Activated T-helper 2 cell treated with anti-CD3 and anti-CD28 coated beads, Interferon-gamma antibody, Interleukin-2, Interleukin-4, amounts not matched to agents 10 μg/mL and 5 μg/mL and 100 μg/mL, durations not matched to agents 14 hours and 24 hours and 36 hours (primary cell): ENCODE results near the gene BOD1. TPM values are rescaled to one million over a fixed set of nuclear protein-coding genes. Genes with fewer than 3 reads are reported as not detected.

Source experiments
- DNase-seq: peaks from one replicate; pipeline ENCODE4 v3.0.0; 2021; ENCODE audit warnings: low spot score
- H3K27ac Mint-ChIP-seq: one replicate; pipeline ENCODE4 v1.8.0; 2021; ENCODE audit warnings: mixed read lengths
- H3K27me3 Mint-ChIP-seq: one replicate; pipeline ENCODE4 v1.8.0; 2021; ENCODE audit warnings: low read depth, mixed read lengths
- H3K36me3 Mint-ChIP-seq: one replicate; pipeline ENCODE4 v1.8.0; 2021; ENCODE audit warnings: low read depth, mixed read lengths
- H3K4me1 Mint-ChIP-seq: one replicate; pipeline ENCODE4 v1.8.0; 2021; ENCODE audit warnings: low read depth, mixed read lengths
- H3K4me3 Mint-ChIP-seq: one replicate; pipeline ENCODE4 v1.8.0; 2021; ENCODE audit warnings: low read depth, mild to moderate bottlenecking, moderate library complexity, mixed read lengths
- H3K9me3 Mint-ChIP-seq: one replicate; pipeline ENCODE4 v1.8.0; 2021; ENCODE audit warnings: mixed read lengths
- intact Hi-C: fragments of 100-400 bp; cut with micrococcal nuclease; formaldehyde crosslinking; loops from one replicate; pipeline ENCODE4 v1.15.1; 2023
- total RNA-seq: library from RNA; stranded (reverse); gene quantifications from 2 replicates; pipeline ENCODE4 v1.2.3, GENCODE V29; 2022

The BOD1 gene
- total RNA-seq, 1 donor from 2014 or later = 32.3 TPM

GRCh38 chr5:173622183-173623047, 6.0 kb upstream of the BOD1 start:
- intact Hi-C loops = no loop called here
- Mint-ChIP-seq H3K4me3 (no peak overlapping the region), H3K27me3 (no peaks in the 10 kb centered on the region), H3K36me3 (no peaks in the 10 kb centered on the region), H3K27ac (no peak overlapping the region), H3K9me3 (no peaks in the 10 kb centered on the region), H3K4me1 (peaks cover 4% of the 10 kb centered on the region)
- no peak for DNase-seq

- intact Hi-C loops = no loop called here
- peaks cover 11% of the 10 kb centered on the region for H3K4me1 Mint-ChIP-seq
Observed at GRCh38 chr5:173620784-173621183, 4.3 kb upstream of the BOD1 start.

GRCh38 chr5:173618927-173619519, 2.6 kb upstream of the BOD1 start:
- H3K4me3 Mint-ChIP-seq = no peak overlapping the region
- intact Hi-C loops = loop anchor here (1.0 to 5.0 kb wide), 3 partner anchors 306 to 693 kb away; no protein-coding TSS in a partner anchor
- peaks cover 8% of the 10 kb centered on the region for H3K36me3 Mint-ChIP-seq
- H3K27me3 Mint-ChIP-seq = no peaks in the 10 kb centered on the region
- DNase-seq = peak; percentile 20
- H3K4me1 Mint-ChIP-seq = peaks cover 29% of the 10 kb centered on the region
- H3K9me3 Mint-ChIP-seq = no peaks in the 10 kb centered on the region
- H3K27ac Mint-ChIP-seq = no peak overlapping the region

More at GRCh38 chr5:173620784-173621183, 4.3 kb upstream of the BOD1 start:
- Mint-ChIP-seq H3K9me3 (no peaks in the 10 kb centered on the region), H3K27me3 (no peaks in the 10 kb centered on the region), H3K36me3 (peaks cover under 1% of the 10 kb centered on the region), H3K27ac (no peak overlapping the region), H3K4me3 (no peak overlapping the region)
- no peak for DNase-seq

DNA sequence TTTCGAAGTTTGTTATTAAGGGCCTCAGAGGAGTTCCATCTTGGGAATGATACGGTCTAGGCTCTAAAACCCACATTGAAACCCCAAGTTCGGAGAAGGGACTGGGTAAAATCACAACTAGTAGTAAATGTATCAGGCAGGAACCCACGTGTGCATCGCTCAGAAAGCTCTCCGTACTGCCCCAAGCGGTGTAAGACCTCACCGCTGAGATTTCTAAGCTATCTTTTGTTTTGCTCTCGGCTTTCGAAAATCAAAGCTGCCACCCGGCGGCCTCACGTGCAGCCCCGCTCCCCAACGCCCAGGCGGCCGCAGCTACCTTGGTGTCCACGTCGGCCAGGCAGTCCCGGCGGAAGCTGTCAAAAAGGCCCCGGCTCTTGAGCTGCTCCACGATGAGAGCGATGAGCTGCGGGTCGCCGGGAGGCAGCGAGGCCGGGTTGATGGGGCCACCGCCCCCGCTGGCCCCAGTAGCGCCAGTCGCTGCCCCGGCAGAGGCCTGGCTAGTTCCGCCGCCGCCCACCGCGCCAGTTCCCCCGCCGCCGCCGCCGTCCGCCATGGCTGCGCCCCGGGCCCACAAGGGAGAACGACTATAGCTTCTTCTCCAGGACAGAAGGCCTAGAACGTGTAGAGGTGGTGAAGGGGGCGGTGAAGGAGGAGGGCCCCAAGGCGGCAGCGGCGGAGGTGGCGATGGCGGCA, 420 bp downstream of the BOD1 start:
- no peaks in the 10 kb centered on the region for H3K27me3 Mint-ChIP-seq

DNA sequence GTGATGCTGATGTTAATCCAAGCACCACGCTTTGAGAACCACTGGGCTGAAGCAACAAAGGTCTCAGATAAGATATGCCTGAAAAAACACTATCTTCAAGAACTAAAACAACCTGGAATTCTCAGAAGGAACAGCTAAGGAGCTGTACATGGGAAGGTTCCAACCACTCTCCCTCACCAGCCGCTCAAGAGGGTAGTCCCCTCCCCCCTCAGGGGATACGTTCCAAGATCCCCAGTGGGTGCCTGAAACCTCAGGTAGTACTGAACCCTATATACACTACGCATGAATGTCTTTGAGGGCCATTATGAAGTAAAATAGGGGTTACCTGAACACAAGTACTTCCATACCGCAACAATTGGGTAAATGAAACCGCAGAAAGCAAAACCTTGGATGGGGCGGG, 1.9 kb downstream of the BOD1 start:
- H3K27ac Mint-ChIP-seq = no peak overlapping the region
- peaks cover 29% of the 10 kb centered on the region for H3K36me3 Mint-ChIP-seq
- H3K4me1 Mint-ChIP-seq = peaks cover 31% of the 10 kb centered on the region
- H3K27me3 Mint-ChIP-seq = no peaks in the 10 kb centered on the region
- H3K4me3 Mint-ChIP-seq = peak overlapping the region; percentile 90
- H3K9me3 Mint-ChIP-seq = no peaks in the 10 kb centered on the region
- intact Hi-C loops = no loop called here
- no peak for DNase-seq

More for the DNA sequence above, 420 bp downstream of the BOD1 start:
- DNase-seq = peak; percentile 61
- Mint-ChIP-seq H3K4me1 (peaks cover 31% of the 10 kb centered on the region), H3K9me3 (no peaks in the 10 kb centered on the region), H3K4me3 (peak overlapping the region; percentile 90), H3K27ac (peak overlapping the region; percentile 88), H3K36me3 (peaks cover 19% of the 10 kb centered on the region)
- intact Hi-C loops = loop anchor here (1.0 to 5.0 kb wide), 7 partner anchors 21 to 1901 kb away; partner anchors contain the start of genes BNIP1, CPEB4 and CREBRF

DNA sequence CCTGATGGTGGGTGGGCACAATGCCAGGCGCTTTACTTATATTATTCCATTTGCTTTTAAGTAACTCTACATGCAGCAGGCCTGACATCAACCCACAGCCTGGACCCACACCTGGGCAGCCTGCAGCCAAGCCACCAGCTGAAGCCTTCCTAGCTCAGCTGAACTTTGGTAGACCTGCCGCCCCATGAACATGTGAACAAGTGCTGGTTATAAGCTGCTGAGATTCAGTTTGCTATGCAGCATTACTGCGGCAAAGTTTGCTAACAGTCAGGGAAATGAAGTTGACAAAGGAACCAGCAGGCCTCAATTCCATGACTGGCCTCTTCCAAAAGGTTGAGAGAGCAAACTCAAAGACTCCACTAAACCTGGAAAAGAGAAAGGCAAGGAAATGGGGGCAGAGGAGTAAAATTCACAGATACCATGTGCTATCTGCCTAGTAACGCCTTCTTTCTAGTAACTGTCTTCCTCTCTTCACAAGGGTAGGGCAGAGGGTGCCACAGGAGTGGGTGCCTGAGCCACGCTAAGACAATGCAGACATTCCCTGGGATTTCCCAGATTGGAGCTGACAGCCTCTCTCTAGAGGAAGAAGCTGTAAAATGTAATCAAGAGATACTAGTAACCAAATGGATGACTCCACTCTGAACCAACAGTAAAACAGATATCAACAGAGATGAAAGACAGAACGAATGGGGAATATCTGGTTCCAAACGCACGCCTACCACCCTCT, 2.9 kb downstream of the BOD1 start:
- Mint-ChIP-seq H3K4me3 (no peak overlapping the region), H3K36me3 (peaks cover 39% of the 10 kb centered on the region), H3K9me3 (no peaks in the 10 kb centered on the region), H3K27ac (no peak overlapping the region), H3K27me3 (no peaks in the 10 kb centered on the region), H3K4me1 (peaks cover 28% of the 10 kb centered on the region)
- no peak for DNase-seq
- intact Hi-C loops = no loop called here

- intact Hi-C loops = no loop called here
- H3K27me3 Mint-ChIP-seq = no peaks in the 10 kb centered on the region
- no peak overlapping the region for H3K27ac Mint-ChIP-seq
- no peaks in the 10 kb centered on the region for H3K9me3 Mint-ChIP-seq
- peaks cover 28% of the 10 kb centered on the region for H3K4me1 Mint-ChIP-seq
- no peak for DNase-seq
- peaks cover 46% of the 10 kb centered on the region for H3K36me3 Mint-ChIP-seq
- H3K4me3 Mint-ChIP-seq = no peak overlapping the region
Observed at GRCh38 chr5:173612948-173613347, 3.5 kb downstream of the BOD1 start.

- Mint-ChIP-seq H3K36me3 (peaks cover 56% of the 10 kb centered on the region), H3K9me3 (no peaks in the 10 kb centered on the region), H3K4me3 (no peak overlapping the region), H3K4me1 (peaks cover 21% of the 10 kb centered on the region), H3K27me3 (no peaks in the 10 kb centered on the region), H3K27ac (no peak overlapping the region)
- DNase-seq = no peak
- intact Hi-C loops = no loop called here
Observed at GRCh38 chr5:173611706-173612105, 4.7 kb downstream of the BOD1 start.

- intact Hi-C loops = no loop called here
- DNase-seq = no peak
- peaks cover 40% of the 10 kb centered on the region for H3K36me3 Mint-ChIP-seq
Observed at GRCh38 chr5:173604141-173604540, 12.3 kb downstream of the BOD1 start.

DNA sequence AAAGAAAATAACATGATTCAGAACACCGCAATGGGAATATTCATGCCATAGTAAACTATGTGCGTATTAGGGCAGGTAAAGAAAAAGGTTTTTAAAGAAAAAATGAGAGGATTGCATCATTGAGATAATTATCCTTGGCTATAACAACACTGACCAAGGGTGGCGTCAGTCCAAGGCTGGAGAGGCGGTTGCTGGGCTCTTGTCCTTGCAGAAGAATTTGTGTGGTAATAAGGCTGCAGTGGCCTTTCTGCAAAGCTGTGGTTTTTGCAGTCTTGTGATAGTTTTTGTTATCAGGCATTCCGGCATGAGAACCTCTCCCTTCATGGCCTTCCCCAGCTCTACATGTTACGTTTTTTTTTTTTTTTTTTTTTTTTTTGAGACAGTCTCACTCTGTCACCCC, 14.0 kb downstream of the BOD1 start:
- Mint-ChIP-seq H3K4me3 (no peak overlapping the region), H3K27me3 (no peaks in the 10 kb centered on the region), H3K36me3 (peaks cover 25% of the 10 kb centered on the region), H3K27ac (no peak overlapping the region), H3K9me3 (no peaks in the 10 kb centered on the region), H3K4me1 (no peaks in the 10 kb centered on the region)
- intact Hi-C loops = no loop called here
- DNase-seq = no peak

More at GRCh38 chr5:173604141-173604540, 12.3 kb downstream of the BOD1 start:
- no peaks in the 10 kb centered on the region for H3K27me3 Mint-ChIP-seq
- no peak overlapping the region for H3K27ac Mint-ChIP-seq
- no peaks in the 10 kb centered on the region for H3K9me3 Mint-ChIP-seq
- no peaks in the 10 kb centered on the region for H3K4me1 Mint-ChIP-seq
- H3K4me3 Mint-ChIP-seq = no peak overlapping the region

DNA sequence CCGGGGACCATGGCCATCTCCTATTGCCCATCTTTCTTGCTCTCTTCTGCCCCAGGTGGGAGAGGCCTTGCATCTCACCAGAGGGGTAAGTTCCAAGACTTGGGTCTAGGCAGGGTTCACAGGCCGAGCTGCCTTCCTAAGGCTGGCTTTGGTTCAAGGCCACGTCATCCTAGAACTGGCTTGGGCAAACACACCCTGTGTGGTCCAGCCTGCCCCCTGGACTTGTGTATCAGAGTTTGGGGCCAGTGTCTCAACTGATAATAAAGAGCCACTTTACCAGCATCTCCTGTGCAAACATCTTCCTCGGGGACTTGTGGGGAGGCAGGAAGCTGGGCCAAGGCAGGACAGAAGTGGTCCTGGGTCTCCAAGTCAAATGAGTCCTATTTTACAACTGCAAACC, 17.8 kb downstream of the BOD1 start:
- Mint-ChIP-seq H3K27me3 (no peaks in the 10 kb centered on the region), H3K36me3 (peaks cover 1% of the 10 kb centered on the region), H3K4me1 (no peaks in the 10 kb centered on the region), H3K4me3 (no peak overlapping the region), H3K27ac (no peak overlapping the region), H3K9me3 (peaks cover 7% of the 10 kb centered on the region)
- intact Hi-C loops = no loop called here
- DNase-seq = no peak

DNA sequence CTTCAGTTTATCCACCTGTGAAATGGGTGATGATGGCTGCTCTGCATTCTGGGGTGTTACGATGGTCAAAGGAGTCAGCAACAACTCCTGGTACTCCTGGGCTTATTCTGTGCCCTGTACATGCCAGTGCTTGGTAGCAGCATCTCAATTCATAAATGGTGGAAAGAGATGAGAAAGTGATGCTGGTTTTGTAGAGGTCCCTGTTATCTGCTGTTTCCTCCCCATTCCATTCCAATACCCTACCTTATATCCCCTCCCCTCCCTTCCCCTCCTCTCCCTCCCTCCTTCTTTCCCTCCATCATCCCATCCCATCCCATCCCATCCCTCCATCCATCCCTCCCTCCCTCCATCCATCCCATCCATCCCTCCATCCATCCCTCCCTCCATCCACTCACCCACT, 19.1 kb downstream of the BOD1 start:
- Mint-ChIP-seq H3K4me3 (no peak overlapping the region), H3K9me3 (peaks cover 19% of the 10 kb centered on the region), H3K27me3 (no peaks in the 10 kb centered on the region), H3K27ac (no peak overlapping the region), H3K4me1 (no peaks in the 10 kb centered on the region), H3K36me3 (no peaks in the 10 kb centered on the region)
- DNase-seq = no peak
- intact Hi-C loops = no loop called here
